Activated CD4-positive, CD25-positive, alpha-beta regulatory T cell (primary cell): ENCODE results near the gene PTGDR2.

Experiments used
- DNase-seq, 4 experiments: peaks; one replicate each; lab custom pipeline; 2025; lab: John Stamatoyannopoulos, UW

The PTGDR2 gene

GRCh38 chr11:60855726-60856633 lies at the start of gene PTGDR2:
Gene PTGDR2, minus strand, starts transcription at chr11:60855950. Its CDS starts 2,228 bp downstream, at chr11:60853722.
- no peak for DNase-seq

- no peak for DNase-seq
Observed at GRCh38 chr11:60905047-60905446, 49.3 kb upstream of the PTGDR2 start.

- DNase-seq, result no peak
Observed at GRCh38 chr11:60902625-60903024, 46.9 kb upstream of the PTGDR2 start.

GRCh38 chr11:60900673-60901404 lies 45.1 kb upstream of the PTGDR2 start:
- no peak for DNase-seq

GRCh38 chr11:60899977-60900376 lies 44.2 kb upstream of the PTGDR2 start:
- DNase-seq, result no peak

- no peak for DNase-seq
Observed at GRCh38 chr11:60899046-60899936, 43.5 kb upstream of the PTGDR2 start.

GRCh38 chr11:60897496-60897895 lies 41.7 kb upstream of the PTGDR2 start:
- no peak for DNase-seq

GRCh38 chr11:60895687-60896086 lies 39.9 kb upstream of the PTGDR2 start:
- DNase-seq, result no peak

GRCh38 chr11:60891103-60891741 lies 35.5 kb upstream of the PTGDR2 start:
- DNase-seq, result no peak

- no peak for DNase-seq
Observed at GRCh38 chr11:60890696-60891095, 34.9 kb upstream of the PTGDR2 start.

GRCh38 chr11:60889869-60890311 lies 34.1 kb upstream of the PTGDR2 start:
- DNase-seq, result no peak

- DNase-seq, result no peak
Observed at GRCh38 chr11:60887556-60887955, 31.8 kb upstream of the PTGDR2 start.

GRCh38 chr11:60880643-60881282 lies 25.0 kb upstream of the PTGDR2 start:
- no peak for DNase-seq

GRCh38 chr11:60879971-60880588 lies 24.3 kb upstream of the PTGDR2 start:
- DNase-seq, result no peak

GRCh38 chr11:60879104-60879503 lies 23.4 kb upstream of the PTGDR2 start:
- no peak for DNase-seq

- DNase-seq, result no peak
Observed at GRCh38 chr11:60878245-60879101, 22.7 kb upstream of the PTGDR2 start.

GRCh38 chr11:60876168-60876485 lies 20.4 kb upstream of the PTGDR2 start:
- no peak for DNase-seq

- no peak for DNase-seq
Observed at GRCh38 chr11:60875366-60876167, 19.8 kb upstream of the PTGDR2 start.
